Prostate gland (tissue), 2 donors: Measurements from ENCODE around the gene TBC1D5. TPM values are rescaled to one million over a fixed set of nuclear protein-coding genes. Genes with fewer than 3 reads are reported as not detected.
"Not testable (repeated sequence)": the region's sequence is repeated elsewhere in the genome, so short reads cannot be mapped to it uniquely, and the experiment has no call there.

Experiments used
- DNase-seq: peaks from one replicate; pipeline ENCODE4 v3.0.0-alpha.2; 2019; ENCODE audit warnings: low spot score
- H3K27ac ChIP-seq, 2 donors: fragments of 200-600 bp; sonication (generic); 2 replicates each; pipeline ENCODE4 v1.5.1; 2017 to 2019
- H3K27me3 ChIP-seq: fragments of 200-600 bp; sonication (generic); replicated peaks from 2 replicates; pipeline ENCODE4 v1.5.1; 2019; ENCODE audit not compliant: insufficient read depth
- H3K36me3 ChIP-seq, 2 donors: fragments of 200-600 bp; sonication (generic); 1 replicate in 1 of 2; 2 replicates in 1 of 2; pipeline versions ENCODE4 v1.5.1 to v1.8.1; 2017 to 2019
- H3K4me1 ChIP-seq: fragments of 200-600 bp; sonication (generic); replicated peaks from 2 replicates; pipeline ENCODE4 v1.5.1; 2019
- H3K4me3 ChIP-seq, 2 donors: fragments of 200-600 bp; sonication (generic); 2 replicates each; pipeline ENCODE4 v1.5.1; 2017 to 2019
- H3K9me3 ChIP-seq: fragments of 200-600 bp; sonication (generic); 2 replicates; pipeline ENCODE4 v1.5.1; 2017
- POLR2A ChIP-seq: fragments of 450-650 bp; IDR thresholded peaks from one replicate; pipeline ENCODE4 v1.6.1; 2016; ENCODE audit warnings: antibody characterized with exemption, mild to moderate bottlenecking
- POLR2AphosphoS5 ChIP-seq: sonication (generic); formaldehyde crosslinking; IDR thresholded peaks from one replicate; pipeline ENCODE4 v1.6.1; 2017; ENCODE audit warnings: antibody characterized with exemption
- WGBS: methylation state at CpG from one replicate; pipeline ENCODE4 v1.1.5; 2018; 5-methylcytosine and 5-hydroxymethylcytosine counted together
- intact Hi-C: fragments of 100-400 bp; cut with DNase I; formaldehyde crosslinking; loops from one replicate; pipeline ENCODE4 v1.14.2; 2022
- total RNA-seq, 2 donors: library from RNA; depleted of rRNA; stranded (reverse); fragments of >200 nt; gene quantifications; one replicate each; pipeline ENCODE4 v1.1.0, GENCODE V29; 2016
- TF ChIP-seq, protein P1 (sequence below), 4 experiments: fragments of 200-600 bp in 2 of 4; fragments of 450-650 bp in 2 of 4; sonication (generic) in 2 of 4; IDR thresholded peaks; 1 replicate in 3 of 4; 2 replicates in 1 of 4; pipeline ENCODE4 v1.5.1; 2016 to 2019; ENCODE audit warnings: antibody characterized with exemption in 4 of 4, mild to moderate bottlenecking in 2 of 4, moderate library complexity in 2 of 4

Gene TBC1D5
- total RNA-seq, 2 donors from 2014 or later = 64.8 to 99.2 TPM

DNA sequence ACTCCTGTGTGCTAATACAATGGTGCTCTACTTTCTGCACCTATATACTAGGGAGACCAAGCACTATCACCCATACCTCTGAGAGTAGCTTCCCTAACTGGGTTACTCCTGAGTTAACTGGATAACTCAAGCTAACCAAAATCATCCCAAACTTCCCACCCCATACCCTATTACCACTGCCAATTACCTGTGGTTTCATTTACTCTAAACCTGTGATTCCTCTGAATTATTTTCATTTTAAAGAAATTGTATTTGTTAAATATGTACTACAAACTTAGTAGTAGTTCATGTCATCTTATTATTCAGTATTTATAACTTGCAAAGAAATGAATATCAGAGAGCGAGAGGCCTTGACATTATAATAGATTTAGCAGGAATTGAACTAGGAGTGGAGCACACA, 340.5 kb downstream of the TBC1D5 start:
- Histone ChIP-seq H3K4me3 (no peak overlapping the region), H3K9me3 (no peaks in the 10 kb centered on the region), H3K4me1 (no peaks in the 10 kb centered on the region), H3K36me3 (no peaks in the 10 kb centered on the region), H3K27ac (no peak overlapping the region), H3K27me3 (no peaks in the 10 kb centered on the region)
- TF ChIP-seq, protein P1, sequence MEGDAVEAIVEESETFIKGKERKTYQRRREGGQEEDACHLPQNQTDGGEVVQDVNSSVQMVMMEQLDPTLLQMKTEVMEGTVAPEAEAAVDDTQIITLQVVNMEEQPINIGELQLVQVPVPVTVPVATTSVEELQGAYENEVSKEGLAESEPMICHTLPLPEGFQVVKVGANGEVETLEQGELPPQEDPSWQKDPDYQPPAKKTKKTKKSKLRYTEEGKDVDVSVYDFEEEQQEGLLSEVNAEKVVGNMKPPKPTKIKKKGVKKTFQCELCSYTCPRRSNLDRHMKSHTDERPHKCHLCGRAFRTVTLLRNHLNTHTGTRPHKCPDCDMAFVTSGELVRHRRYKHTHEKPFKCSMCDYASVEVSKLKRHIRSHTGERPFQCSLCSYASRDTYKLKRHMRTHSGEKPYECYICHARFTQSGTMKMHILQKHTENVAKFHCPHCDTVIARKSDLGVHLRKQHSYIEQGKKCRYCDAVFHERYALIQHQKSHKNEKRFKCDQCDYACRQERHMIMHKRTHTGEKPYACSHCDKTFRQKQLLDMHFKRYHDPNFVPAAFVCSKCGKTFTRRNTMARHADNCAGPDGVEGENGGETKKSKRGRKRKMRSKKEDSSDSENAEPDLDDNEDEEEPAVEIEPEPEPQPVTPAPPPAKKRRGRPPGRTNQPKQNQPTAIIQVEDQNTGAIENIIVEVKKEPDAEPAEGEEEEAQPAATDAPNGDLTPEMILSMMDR (IDR thresholded peaks at IDR 0.05) = no peak
- TF ChIP-seq POLR2A (no peak), POLR2AphosphoS5 (no peak)
- intact Hi-C loops = no loop called here
- no peak for DNase-seq
- 100% methylated on average over 1 of the region's 1 CpG for WGBS

DNA sequence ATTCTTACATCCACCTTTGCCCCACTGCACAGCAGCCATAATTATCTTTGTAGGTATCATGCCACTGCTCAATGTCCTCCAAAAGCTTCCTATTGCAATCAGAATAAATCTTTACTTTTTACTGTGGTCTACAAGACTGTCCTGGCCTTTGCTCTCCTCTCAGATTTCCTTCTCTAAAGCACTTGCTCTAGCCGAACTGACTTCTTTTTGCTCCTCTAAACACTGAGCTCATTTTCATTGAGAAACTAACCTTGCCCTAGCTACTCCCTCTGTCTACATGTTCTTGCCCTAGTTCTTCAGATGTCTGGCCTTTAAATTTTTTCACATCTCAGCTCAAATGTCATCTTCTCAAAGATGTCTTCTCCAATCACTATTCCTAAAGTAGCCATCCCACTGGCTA, 342.8 kb downstream of the TBC1D5 start:
- Histone ChIP-seq H3K4me1 (no peaks in the 10 kb centered on the region), H3K9me3 (no peaks in the 10 kb centered on the region), H3K4me3 (no peak overlapping the region), H3K27ac (no peak overlapping the region), H3K36me3 (no peaks in the 10 kb centered on the region), H3K27me3 (no peaks in the 10 kb centered on the region)
- WGBS = 84% methylated on average over 1 of the region's 1 CpG
- TF ChIP-seq POLR2AphosphoS5 (no peak), POLR2A (no peak)
- TF ChIP-seq, protein P1 (IDR thresholded peaks at IDR 0.05) = no peak
- intact Hi-C loops = no loop called here
- no peak for DNase-seq

DNA sequence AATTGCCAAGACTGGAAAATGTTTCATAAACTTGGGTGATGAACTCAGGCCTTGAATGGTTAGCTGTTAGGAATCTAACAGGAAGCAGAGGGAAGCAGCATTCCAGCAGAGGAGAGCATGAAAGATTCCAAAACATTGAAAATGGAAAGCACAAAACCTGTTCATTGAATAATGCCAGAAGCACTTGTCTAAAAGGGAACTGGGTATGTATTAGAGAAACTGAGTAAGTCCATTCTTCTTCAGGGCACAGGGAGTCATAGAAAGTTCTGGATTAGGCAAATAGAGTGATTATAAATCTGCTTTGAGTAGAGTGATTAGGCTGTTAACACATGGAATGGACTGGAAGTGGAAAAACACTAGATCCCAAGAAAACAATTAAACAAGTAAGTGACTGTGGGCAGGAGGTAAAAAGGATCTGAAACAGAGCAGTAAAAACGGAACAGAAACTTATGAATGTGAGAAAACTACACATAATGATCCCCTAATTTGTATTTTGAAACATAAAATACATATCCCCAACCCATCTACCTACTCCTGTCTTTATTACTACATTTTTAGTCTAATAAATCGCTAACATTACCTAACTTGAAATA, 343.4 kb downstream of the TBC1D5 start:
- no peaks in the 10 kb centered on the region for H3K36me3 ChIP-seq
- TF ChIP-seq POLR2A = no peak
- no peak for TF ChIP-seq POLR2AphosphoS5
- TF ChIP-seq, protein P1 (IDR thresholded peaks at IDR 0.05) = no peak
- H3K4me3 ChIP-seq = no peak overlapping the region
- 90% methylated on average over 2 of the region's 2 CpGs for WGBS
- no peaks in the 10 kb centered on the region for H3K4me1 ChIP-seq
- no peaks in the 10 kb centered on the region for H3K9me3 ChIP-seq
- H3K27me3 ChIP-seq = no peaks in the 10 kb centered on the region
- no peak for DNase-seq
- intact Hi-C loops = no loop called here
- H3K27ac ChIP-seq = no peak overlapping the region

DNA sequence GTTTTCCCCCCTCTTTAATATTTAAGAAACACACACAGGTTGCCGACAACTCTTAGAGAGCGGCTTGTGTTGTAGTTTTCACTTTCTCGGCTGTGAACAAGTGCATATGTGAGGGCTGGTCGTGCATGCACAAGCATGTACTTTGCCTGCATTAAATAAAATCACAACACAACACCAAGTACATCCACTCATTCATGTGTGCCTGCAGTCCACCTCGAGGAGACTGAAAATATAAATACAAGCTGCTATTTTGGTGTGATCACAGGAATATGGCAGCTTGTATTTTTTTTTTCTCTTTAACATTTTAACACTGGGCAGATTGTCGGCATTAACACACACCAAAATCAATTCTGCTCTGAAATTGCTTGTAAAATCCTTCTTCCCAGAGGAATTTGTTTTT, 346.4 kb downstream of the TBC1D5 start:
- no peak overlapping the region for H3K4me3 ChIP-seq
- H3K4me1 ChIP-seq = no peaks in the 10 kb centered on the region
- no peaks in the 10 kb centered on the region for H3K9me3 ChIP-seq
- 80% methylated on average over 6 of the region's 6 CpGs for WGBS
- TF ChIP-seq, protein P1 (IDR thresholded peaks at IDR 0.05) = no peak
- no peak for TF ChIP-seq POLR2A
- no peak for TF ChIP-seq POLR2AphosphoS5
- H3K27ac ChIP-seq = no peak overlapping the region
- no peaks in the 10 kb centered on the region for H3K36me3 ChIP-seq
- intact Hi-C loops = no loop called here
- no peaks in the 10 kb centered on the region for H3K27me3 ChIP-seq
- no peak for DNase-seq

DNA sequence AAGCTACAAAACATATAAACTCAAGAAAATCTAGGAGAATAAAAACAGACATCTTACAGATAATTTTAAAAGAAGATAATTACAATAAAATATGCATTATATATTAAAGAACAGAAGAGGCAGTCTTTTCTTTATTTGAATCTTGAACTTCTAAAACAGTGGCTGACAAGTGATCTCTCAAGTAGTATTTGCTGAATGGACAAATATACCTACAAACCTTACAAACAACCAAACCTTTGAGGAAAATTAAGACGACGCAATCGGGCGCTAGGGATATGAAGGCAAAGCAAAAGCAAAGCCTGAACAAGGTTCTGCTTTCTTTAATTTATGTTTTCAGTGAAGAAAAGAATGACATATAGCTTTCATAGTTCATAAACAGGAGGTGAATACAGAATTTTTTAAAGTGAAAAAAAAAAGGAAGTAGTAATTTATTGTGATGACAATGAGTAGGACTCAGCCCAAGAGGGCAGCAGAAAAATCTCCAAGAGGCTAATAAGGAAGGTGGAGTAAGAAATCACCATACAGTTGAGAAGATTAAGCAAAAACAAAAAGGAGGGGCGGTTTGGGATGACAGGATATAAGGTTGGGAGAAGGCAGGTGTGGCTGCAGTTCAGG, 347.8 kb downstream of the TBC1D5 start:
- no peak for DNase-seq
- H3K4me3 ChIP-seq = no peak overlapping the region
- H3K36me3 ChIP-seq = no peaks in the 10 kb centered on the region
- no peaks in the 10 kb centered on the region for H3K9me3 ChIP-seq
- WGBS = 85% methylated on average over 5 of the region's 5 CpGs
- no peaks in the 10 kb centered on the region for H3K27me3 ChIP-seq
- intact Hi-C loops = no loop called here
- TF ChIP-seq POLR2A (no peak), POLR2AphosphoS5 (no peak)
- TF ChIP-seq, protein P1 (IDR thresholded peaks at IDR 0.05) = no peak
- H3K27ac ChIP-seq = no peak overlapping the region
- H3K4me1 ChIP-seq = no peaks in the 10 kb centered on the region

DNA sequence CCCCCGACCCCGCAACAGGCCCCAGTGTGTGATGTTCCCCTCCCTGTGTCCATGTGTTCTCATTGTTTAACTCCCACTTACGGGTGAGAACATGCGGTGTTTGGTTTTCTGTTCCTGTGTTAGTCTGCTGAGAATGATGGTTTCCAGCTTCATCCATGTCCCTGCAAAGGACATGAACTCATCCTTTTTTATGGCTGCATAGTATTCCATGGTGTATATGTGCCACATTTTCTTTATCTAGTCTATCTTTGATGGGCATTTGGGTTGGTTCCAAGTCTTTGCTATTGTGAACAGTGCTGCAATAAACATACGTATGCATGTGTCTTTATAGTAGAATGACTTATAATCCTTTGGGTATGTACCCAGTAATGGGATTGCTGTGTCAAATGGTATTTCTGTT, 349.9 kb downstream of the TBC1D5 start:
- H3K4me3 ChIP-seq, intact Hi-C loops, DNase-seq, H3K9me3 ChIP-seq, H3K4me1 ChIP-seq, H3K36me3 ChIP-seq, H3K27me3 ChIP-seq, H3K27ac ChIP-seq: not testable (repeated sequence)
- WGBS = 97% methylated on average over 5 of the region's 5 CpGs
